Spleen (tissue), 11 donors: ENCODE results near the gene MPP2. TPM values are rescaled to one million over a fixed set of nuclear protein-coding genes. Genes with fewer than 3 reads are reported as not detected.
A peak's percentile ranks its signal among the peaks of the same experiment; 100 is the strongest.

ENCODE experiments used
- DNase-seq: peaks from one replicate; pipeline ENCODE4 v3.0.0-alpha.2; 2020
- H3K27ac ChIP-seq, 8 donors: fragments of 200-600 bp; sonication (generic) in 7 of 8; 1 replicate in 4 of 8; 2 replicates in 4 of 8; pipeline versions ENCODE4 v1.5.0 to v1.8.0; 2016 to 2021; ENCODE audit warnings: inconsistent platforms in 4 of 8, mild to moderate bottlenecking in 4 of 8, moderate library complexity in 1 of 8
- H3K27me3 ChIP-seq, 7 donors: fragments of 200-600 bp; sonication (generic) in 6 of 7; replicated peaks in 1 of 7; 1 replicate in 4 of 7; 2 replicates in 3 of 7; pipeline versions ENCODE4 v1.5.0 to v1.8.0; 2016 to 2021; ENCODE audit warnings: inconsistent platforms in 3 of 7, mild to moderate bottlenecking in 1 of 7
- H3K36me3 ChIP-seq, 6 donors: fragments of 200-600 bp; sonication (generic) in 5 of 6; 1 replicate in 4 of 6; 2 replicates in 2 of 6; pipeline versions ENCODE4 v1.5.0 to v1.8.0; 2016 to 2021; ENCODE audit warnings: inconsistent platforms in 2 of 6
- H3K4me1 ChIP-seq, 6 donors: fragments of 200-600 bp; sonication (generic) in 5 of 6; 1 replicate in 3 of 6; 2 replicates in 3 of 6; pipeline versions ENCODE4 v1.5.0 to v1.8.0; 2016 to 2021; ENCODE audit warnings: inconsistent platforms in 3 of 6
- H3K4me3 ChIP-seq, 8 donors: fragments of 200-600 bp; sonication (generic) in 7 of 8; 1 replicate in 4 of 8; 2 replicates in 4 of 8; pipeline versions ENCODE4 v1.5.0 to v1.8.0; 2016 to 2021; ENCODE audit warnings: inconsistent platforms in 4 of 8, mild to moderate bottlenecking in 4 of 8, moderate library complexity in 2 of 8
- H3K9me3 ChIP-seq, 8 donors: fragments of 200-600 bp; sonication (generic) in 7 of 8; 1 replicate in 4 of 8; 2 replicates in 4 of 8; pipeline versions ENCODE4 v1.5.0 to v1.8.0; 2016 to 2021; ENCODE audit warnings: inconsistent platforms in 4 of 8
- CTCF ChIP-seq, 11 experiments: fragments of 200-600 bp in 7 of 11; fragments of 450-650 bp in 4 of 11; sonication (generic) in 4 of 11; IDR thresholded peaks in 8 of 11; conservative IDR thresholded peaks in 3 of 11; 1 replicate in 7 of 11; 2 replicates in 4 of 11; pipeline versions ENCODE4 v1.4.0 to v1.8.0; 2016 to 2021; ENCODE audit warnings: antibody characterized with exemption in 11 of 11, inconsistent platforms in 4 of 11, mild to moderate bottlenecking in 1 of 11
- POLR2A ChIP-seq, 3 donors: fragments of 450-650 bp; IDR thresholded peaks; one replicate each; pipeline ENCODE4 v1.5.1; 2017; ENCODE audit warnings: antibody characterized with exemption in 3 of 3, mild to moderate bottlenecking in 1 of 3
- POLR2AphosphoS5 ChIP-seq, 3 donors: sonication (generic); formaldehyde crosslinking; IDR thresholded peaks; one replicate each; pipeline ENCODE4 v1.5.1; 2017; ENCODE audit warnings: antibody characterized with exemption in 3 of 3
- WGBS, 5 donors: extraction: QIAGEN DNeasy Blood & Tissue Kit in 3 of 5; methylation state at CpG; one replicate each; pipeline versions ENCODE4 v1.1.5 to v1.1.7; 2013 to 2018; 5-methylcytosine and 5-hydroxymethylcytosine counted together
- intact Hi-C: fragments of 100-400 bp; cut with DNase I; formaldehyde crosslinking; loops from one replicate; pipeline ENCODE4 v1.15.0; 2023; ENCODE audit warnings: low total_unique reads
- polyA plus RNA-seq, 3 donors: library from polyadenylated mRNA; stranded (reverse); fragments of 200-250 nt; gene quantifications; one replicate each; pipeline ENCODE4 v1.2.1, GENCODE V29; 2013
- total RNA-seq, 7 donors: library from RNA; depleted of rRNA in 3 of 7; stranded (reverse); fragments of >200 nt in 3 of 7; fragmentation: NEBNext Ultra II Directional in 4 of 7; extraction: Animal tissue kit (Norgen Biotek cat#: 25700) in 4 of 7; gene quantifications; one replicate each; pipeline versions ENCODE4 v1.1.0 to v1.2.1, GENCODE V29; 2016 to 2021
- donor health status: healthy with polysubstance abuse.
- donor health status: DM: no; HTN: no; CAD: no; lungs with moderate emphysema.
- donor health status: DM: no; HTN: no; CAD: no.
- donor health status: Bipolar disorder and iron deficiency.
- donor health status: healthy.
- donor health status: DM: no; HTN: no; CAD: no.
- donor health status: DM: yes; HTN: yes; CAD: no.

Gene MPP2
- total and polyA plus RNA-seq, 10 donors, result 0.13 to 2.4 (median 0.92) TPM

DNA sequence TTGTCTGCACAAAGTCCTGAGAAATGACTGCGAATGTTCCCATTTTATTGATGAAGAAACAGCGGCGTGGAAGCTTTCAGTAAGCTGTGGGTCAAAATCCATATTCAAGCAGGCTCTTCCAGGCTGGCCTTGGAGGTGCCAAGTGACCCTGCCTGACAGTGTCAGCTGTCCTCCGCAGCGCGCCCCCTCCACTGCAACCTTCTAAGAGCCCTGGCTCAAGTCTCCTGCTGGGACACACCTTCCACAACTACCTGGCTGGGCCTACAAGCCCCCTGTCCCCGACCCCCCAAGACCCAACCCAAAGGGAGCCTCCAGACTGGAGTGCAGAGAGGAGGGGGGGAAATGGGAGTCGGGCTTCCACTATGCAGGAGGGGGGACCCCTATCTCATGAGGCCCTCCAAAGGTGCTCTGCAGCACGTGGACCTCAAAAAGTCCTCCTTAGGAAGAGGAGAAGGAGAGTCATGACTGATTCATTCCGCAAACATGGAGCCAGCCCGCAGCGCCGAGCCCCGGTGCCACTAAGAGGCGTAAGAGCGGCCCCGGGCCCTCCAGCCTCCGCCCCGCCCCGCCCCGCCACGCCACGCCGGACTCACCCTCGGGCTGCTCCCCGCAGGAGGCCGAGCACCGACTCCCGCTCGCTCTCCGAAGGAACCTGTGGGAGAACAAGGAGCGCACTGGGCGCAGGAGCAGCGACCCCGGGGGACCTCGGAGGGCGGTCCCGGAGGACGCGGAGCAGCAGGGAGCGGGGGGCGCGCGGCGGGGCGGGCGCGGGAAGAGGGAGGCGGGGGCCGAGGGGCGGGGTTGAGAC is 75.0 kb downstream of the MPP2 start:
- 12 to 38% (median 16%) methylated on average over 13 to 50 of the region's 51 CpGs for WGBS, 5 donors
- Histone ChIP-seq H3K4me1 (peaks cover 7 to 46% (median 26%) of the 10 kb centered on the region in 6 donors), H3K27me3 (peaks cover 0 to 42% (median 17%) of the 10 kb centered on the region in 7 donors), H3K27ac (peak overlapping the region in 5 of 8 donors; percentile 8 to 69 (median 47)), H3K4me3 (peak overlapping the region; percentile 41 to 78 (median 54)), H3K9me3 (no peaks in the 10 kb centered on the region), H3K36me3 (peaks cover 0 to 7% (median 0%) of the 10 kb centered on the region in 6 donors)
- intact Hi-C loops, result no loop called here
- peak; percentile 72 for DNase-seq
- no peak for TF ChIP-seq POLR2AphosphoS5 (IDR thresholded peaks at IDR 0.05)
- no peak for TF ChIP-seq CTCF (IDR thresholded peaks at IDR 0.05 in 8 of 11, conservative IDR thresholded peaks at IDR 0.05 in 3 of 11)
- no peak for TF ChIP-seq POLR2A (IDR thresholded peaks at IDR 0.05)

- H3K27me3 ChIP-seq, result peaks cover 0 to 42% (median 17%) of the 10 kb centered on the region in 7 donors
- intact Hi-C loops, result no loop called here
- peak; percentile 56 for DNase-seq
Measured at GRCh38 chr17:43831633-43832032, 75.7 kb downstream of the MPP2 start.

GRCh38 chr17:43830510-43831140 is 76.7 kb downstream of the MPP2 start:
- peaks cover 0 to 42% (median 17%) of the 10 kb centered on the region in 7 donors for H3K27me3 ChIP-seq
- peak; percentile 14 for DNase-seq
- TF ChIP-seq CTCF (IDR thresholded peaks at IDR 0.05 in 8 of 11, conservative IDR thresholded peaks at IDR 0.05 in 3 of 11), result no peak
- TF ChIP-seq POLR2AphosphoS5 (IDR thresholded peaks at IDR 0.05), result no peak
- TF ChIP-seq POLR2A (IDR thresholded peaks at IDR 0.05), result no peak
- intact Hi-C loops, result no loop called here
- no peak overlapping the region for H3K4me3 ChIP-seq
- H3K9me3 ChIP-seq, result no peaks in the 10 kb centered on the region
- peaks cover 7 to 46% (median 26%) of the 10 kb centered on the region in 6 donors for H3K4me1 ChIP-seq
- 79 to 89% (median 84%) methylated on average over 7 of the region's 7 CpGs for WGBS, 5 donors
- peaks cover 0 to 7% (median 0%) of the 10 kb centered on the region in 6 donors for H3K36me3 ChIP-seq
- H3K27ac ChIP-seq, result no peak overlapping the region

More at GRCh38 chr17:43831633-43832032, 75.7 kb downstream of the MPP2 start:
- peaks cover 0 to 7% (median 0%) of the 10 kb centered on the region in 6 donors for H3K36me3 ChIP-seq
- WGBS, 5 donors, result 83 to 96% (median 87%) methylated on average over 5 to 8 of the region's 8 CpGs
- no peak overlapping the region for H3K27ac ChIP-seq
- H3K4me1 ChIP-seq, result peaks cover 7 to 46% (median 26%) of the 10 kb centered on the region in 6 donors
- peak overlapping the region in 2 of 8 donors; percentile 59 to 78 for H3K4me3 ChIP-seq
- no peaks in the 10 kb centered on the region for H3K9me3 ChIP-seq
- TF ChIP-seq POLR2A (IDR thresholded peaks at IDR 0.05), result no peak

GRCh38 chr17:43829738-43830137 is 77.6 kb downstream of the MPP2 start:
- peaks cover 0 to 38% (median 16%) of the 10 kb centered on the region in 7 donors for H3K27me3 ChIP-seq
- TF ChIP-seq POLR2AphosphoS5 (IDR thresholded peaks at IDR 0.05) (no peak), CTCF (IDR thresholded peaks at IDR 0.05 in 8 of 11, conservative IDR thresholded peaks at IDR 0.05 in 3 of 11) (no peak), POLR2A (IDR thresholded peaks at IDR 0.05) (no peak)
- peak; percentile 29 for DNase-seq
- peaks cover 7 to 47% (median 26%) of the 10 kb centered on the region in 6 donors for H3K4me1 ChIP-seq
- peaks cover 0 to 7% (median 0%) of the 10 kb centered on the region in 6 donors for H3K36me3 ChIP-seq
- H3K9me3 ChIP-seq, result no peaks in the 10 kb centered on the region
- H3K4me3 ChIP-seq, result no peak overlapping the region
- intact Hi-C loops, result no loop called here
- 87 to 95% (median 94%) methylated on average over 10 to 14 of the region's 14 CpGs for WGBS, 5 donors
- no peak overlapping the region for H3K27ac ChIP-seq
